Mucosa of descending colon (tissue), 3 donors: ENCODE measurements around the gene ADM5. TPM values are rescaled to one million over a fixed set of nuclear protein-coding genes. Genes with fewer than 3 reads are reported as not detected.

Experiments
- ATAC-seq: fragments of 200-7000 bp; cut with Tn5 transposase; one replicate; pipeline ENCODE4 v1.9.1; 2020; ENCODE audit warnings: mild to moderate bottlenecking, moderate library complexity
- DNase-seq, 3 donors: peaks; one replicate each; pipeline ENCODE4 v3.0.0-alpha.2; 2020
- H3K36me3 ChIP-seq: fragments of 200-600 bp; one replicate; pipeline ENCODE4 v1.8.0; 2021; ENCODE audit warnings: low read depth, mild to moderate bottlenecking
- H3K4me1 ChIP-seq: fragments of 200-600 bp; one replicate; pipeline ENCODE4 v1.8.0; 2021; ENCODE audit warnings: low read depth, mild to moderate bottlenecking
- H3K4me3 ChIP-seq: fragments of 200-600 bp; one replicate; pipeline ENCODE4 v1.8.0; 2021; ENCODE audit warnings: mild to moderate bottlenecking
- H3K9me3 ChIP-seq: fragments of 200-600 bp; one replicate; pipeline ENCODE4 v1.8.0; 2021; ENCODE audit warnings: mild to moderate bottlenecking
- CTCF ChIP-seq: fragments of 200-600 bp; IDR thresholded peaks from one replicate; pipeline ENCODE4 v1.8.0; 2022; ENCODE audit warnings: antibody characterized with exemption, mild to moderate bottlenecking
- intact Hi-C, 2 donors: fragments of 100-400 bp; cut with DNase I in 1 of 2; cut with micrococcal nuclease in 1 of 2; formaldehyde crosslinking; loops; one replicate each; pipeline versions ENCODE4 v1.11.0 to v1.11.1; 2022; cut with DNase I, micrococcal nuclease
- total RNA-seq, 3 donors: library from RNA; stranded (reverse); fragmentation: NEBNext Ultra II Directional in 2 of 3; extraction: Animal tissue kit (Norgen Biotek cat#: 25700) in 2 of 3; gene quantifications; one replicate each; pipeline versions ENCODE4 v1.2.1 to v1.2.4, GENCODE V29; 2021 to 2023
- donor health status: DM: no; HTN: no; CAD: no; lungs with moderate emphysema.
- donor health status: DM: no; HTN: no; CAD: no.
- donor health status: DM: no; HTN: yes; CAD: no.

ADM5 gene
- total RNA-seq, 3 donors from 2014 or later = 0.69 to 1.3 (median 1.2) TPM

GRCh38 chr19:49662011-49662410 is 27.4 kb upstream of the ADM5 start:
- ATAC-seq (no peak), DNase-seq (no peak)
- Histone ChIP-seq H3K4me3 (no peak overlapping the region), H3K9me3 (no peaks in the 10 kb centered on the region), H3K36me3 (peaks cover 6% of the 10 kb centered on the region), H3K4me1 (peaks cover 10% of the 10 kb centered on the region)
- TF ChIP-seq CTCF = no peak
- intact Hi-C loops = no loop called here

GRCh38 chr19:49663224-49663623 is 26.2 kb upstream of the ADM5 start:
- TF ChIP-seq CTCF = no peak
- Histone ChIP-seq H3K4me1 (peaks cover 10% of the 10 kb centered on the region), H3K36me3 (peaks cover 6% of the 10 kb centered on the region), H3K4me3 (no peak overlapping the region), H3K9me3 (no peaks in the 10 kb centered on the region)
- no peak for ATAC-seq
- intact Hi-C loops = no loop called here
- no peak for DNase-seq

- DNase-seq = peak; percentile 95 to 96 (median 96)
- no peak for TF ChIP-seq CTCF
- H3K4me1 ChIP-seq = peaks cover 10% of the 10 kb centered on the region
- ATAC-seq = peak; percentile 85
- intact Hi-C loops = no loop called here
- H3K4me3 ChIP-seq = peak overlapping the region; percentile 68
- no peaks in the 10 kb centered on the region for H3K9me3 ChIP-seq
- H3K36me3 ChIP-seq = peaks cover 6% of the 10 kb centered on the region
Observed at GRCh38 chr19:49664171-49665035, 25.0 kb upstream of the ADM5 start.

DNA sequence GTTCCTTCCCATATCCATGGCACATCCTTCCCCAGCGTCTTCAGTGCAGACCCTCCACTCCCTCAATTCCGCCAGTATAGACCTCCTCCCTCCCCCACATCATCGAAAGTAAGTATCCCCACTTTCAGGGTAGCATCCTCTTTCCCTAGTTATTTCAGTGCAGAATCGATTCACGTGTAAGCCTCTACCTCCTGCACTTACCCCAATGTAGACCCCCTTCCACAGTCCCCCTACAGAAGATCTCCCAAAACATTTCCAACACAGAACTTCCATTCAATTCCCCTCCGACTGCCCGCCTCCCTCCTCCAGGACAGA is 24.4 kb upstream of the ADM5 start:
- intact Hi-C loops = no loop called here
- ATAC-seq (no peak), DNase-seq (peak in 1 of 3 donors; percentile 24)
- Histone ChIP-seq H3K36me3 (peaks cover 6% of the 10 kb centered on the region), H3K4me3 (peak overlapping the region; percentile 68), H3K4me1 (peaks cover 10% of the 10 kb centered on the region), H3K9me3 (no peaks in the 10 kb centered on the region)
- no peak for TF ChIP-seq CTCF

DNA sequence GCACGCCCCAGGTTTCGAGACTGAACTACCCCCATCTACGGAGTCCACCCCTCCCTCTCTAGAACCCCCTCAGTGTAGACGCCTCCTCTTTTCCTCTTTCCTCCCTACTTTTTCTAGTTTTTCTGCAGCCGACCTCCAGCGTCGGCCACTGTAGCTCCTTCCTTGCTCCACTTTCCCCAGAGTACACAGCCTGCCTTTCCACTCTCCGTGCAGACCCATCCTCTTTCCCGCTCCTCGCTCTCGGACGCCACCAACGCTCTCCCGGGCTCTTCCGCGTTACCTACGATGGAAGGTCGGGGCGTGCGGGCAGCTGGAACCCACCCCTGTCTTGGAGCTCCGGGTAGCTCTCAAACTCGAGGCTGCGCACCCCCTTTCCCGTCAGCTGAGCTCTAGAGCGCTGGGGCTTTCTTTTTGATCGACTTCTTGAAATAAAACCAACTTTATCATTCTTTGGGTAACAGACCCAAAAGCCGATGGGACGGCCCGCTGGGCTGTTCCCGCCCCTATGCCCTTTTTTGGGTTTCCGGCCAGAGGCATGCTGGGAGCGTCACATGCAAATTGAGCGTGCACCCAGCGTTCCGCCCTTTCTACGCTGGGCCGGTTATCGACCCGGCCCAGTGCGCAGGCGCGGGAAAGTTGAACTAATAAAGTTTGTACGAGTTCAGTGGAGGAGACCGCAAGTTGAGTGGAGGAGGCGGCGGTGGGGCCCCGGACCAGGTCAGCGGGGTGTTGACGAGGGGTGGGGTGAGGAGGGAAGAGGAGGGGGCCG is 23.9 kb upstream of the ADM5 start, which contains the start of the genes BCL2L12 and IRF3:
Gene BCL2L12 (plus strand): TSS at position 583 of the 769 bp plus-strand sequence. CDS start 760 bp downstream, outside the sequence.
Gene IRF3 (minus strand): TSS at position 507 of the 769 bp plus-strand sequence. CDS start 1,019 bp downstream, outside the sequence.
- ATAC-seq = peak; percentile 89
- no peak for TF ChIP-seq CTCF
- Histone ChIP-seq H3K36me3 (peaks cover 6% of the 10 kb centered on the region), H3K4me1 (peaks cover 10% of the 10 kb centered on the region), H3K4me3 (peak within 1 kb of the TSS; percentile 68), H3K9me3 (no peaks in the 10 kb centered on the region)
- DNase-seq = peak; percentile 98 to 99 (median 98)
- intact Hi-C loops = no loop called here
